Measurements from ENCODE around the gene ZNF609. TPM values are rescaled to one million over a fixed set of nuclear protein-coding genes. Genes with fewer than 3 reads are reported as not detected.

Gene ZNF609
- total and polyA plus RNA-seq, 2 of the 13 experiments (the other 11 are each of a cell fraction or from before 2014, with no cell fraction given) = 8.9 to 9.9 TPM

GRCh38 chr15:64690578-64691296, 230.4 kb downstream of the ZNF609 start (continued):
- TF ChIP-seq, protein P1, sequence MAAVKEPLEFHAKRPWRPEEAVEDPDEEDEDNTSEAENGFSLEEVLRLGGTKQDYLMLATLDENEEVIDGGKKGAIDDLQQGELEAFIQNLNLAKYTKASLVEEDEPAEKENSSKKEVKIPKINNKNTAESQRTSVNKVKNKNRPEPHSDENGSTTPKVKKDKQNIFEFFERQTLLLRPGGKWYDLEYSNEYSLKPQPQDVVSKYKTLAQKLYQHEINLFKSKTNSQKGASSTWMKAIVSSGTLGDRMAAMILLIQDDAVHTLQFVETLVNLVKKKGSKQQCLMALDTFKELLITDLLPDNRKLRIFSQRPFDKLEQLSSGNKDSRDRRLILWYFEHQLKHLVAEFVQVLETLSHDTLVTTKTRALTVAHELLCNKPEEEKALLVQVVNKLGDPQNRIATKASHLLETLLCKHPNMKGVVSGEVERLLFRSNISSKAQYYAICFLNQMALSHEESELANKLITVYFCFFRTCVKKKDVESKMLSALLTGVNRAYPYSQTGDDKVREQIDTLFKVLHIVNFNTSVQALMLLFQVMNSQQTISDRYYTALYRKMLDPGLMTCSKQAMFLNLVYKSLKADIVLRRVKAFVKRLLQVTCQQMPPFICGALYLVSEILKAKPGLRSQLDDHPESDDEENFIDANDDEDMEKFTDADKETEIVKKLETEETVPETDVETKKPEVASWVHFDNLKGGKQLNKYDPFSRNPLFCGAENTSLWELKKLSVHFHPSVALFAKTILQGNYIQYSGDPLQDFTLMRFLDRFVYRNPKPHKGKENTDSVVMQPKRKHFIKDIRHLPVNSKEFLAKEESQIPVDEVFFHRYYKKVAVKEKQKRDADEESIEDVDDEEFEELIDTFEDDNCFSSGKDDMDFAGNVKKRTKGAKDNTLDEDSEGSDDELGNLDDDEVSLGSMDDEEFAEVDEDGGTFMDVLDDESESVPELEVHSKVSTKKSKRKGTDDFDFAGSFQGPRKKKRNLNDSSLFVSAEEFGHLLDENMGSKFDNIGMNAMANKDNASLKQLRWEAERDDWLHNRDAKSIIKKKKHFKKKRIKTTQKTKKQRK (IDR thresholded peaks at IDR 0.05; ENCODE audit: low read length) = no peak

GRCh38 chr15:64691896-64692565, 231.7 kb downstream of the ZNF609 start:
- FAIRE-seq = no peak
- Histone ChIP-seq H3K27ac (ENCODE audit: extremely low read length, insufficient read depth, low read length) (no peak overlapping the region), H2AFZ (ENCODE audit: low read length) (no peak overlapping the region), H3K36me3 (replicated peaks in 1 of 2; ENCODE audit: control insufficient read depth in 1 of 2, insufficient read depth in 2 of 2, low read length in 2 of 2) (peaks cover 6 to 47% of the 10 kb centered on the region in 2 experiments; a peak in 4 of 5 replicates), H3K9ac (ENCODE audit: insufficient read depth, low read depth, low read length) (no peak overlapping the region), H3K9me3 (ENCODE audit: low read length) (no peaks in the 10 kb centered on the region), H3K4me1 (ENCODE audit: insufficient read depth, low read length) (peaks cover 23% of the 10 kb centered on the region), H3K4me3 (replicated peaks in 1 of 3; ENCODE audit: insufficient read depth in 1 of 3, low read depth in 2 of 3, low read length in 3 of 3) (no peak overlapping the region), H4K20me1 (ENCODE audit: insufficient read depth, low read length) (no peaks in the 10 kb centered on the region; the same call in 1 of the 2 replicates), H3K27me3 (ENCODE audit: control insufficient read depth in 1 of 2, insufficient read depth in 2 of 2, low read length in 2 of 2) (no peaks in the 10 kb centered on the region), H3K79me2 (ENCODE audit: insufficient read depth, low read length) (peaks cover 3% of the 10 kb centered on the region), H3K4me2 (ENCODE audit: low read depth, low read length) (no peak overlapping the region)
- no peak for ATAC-seq
- intact Hi-C loops (cut with micrococcal nuclease; ENCODE audit: unreplicated experiment) (no loop called here), in situ Hi-C loops (cut with HindIII; ENCODE audit: extremely low pct_ligation_motif_present, low pct_unique_long_range_greater_than_20kb) (loop anchor here (25.0 kb wide), 1 partner anchor 480 kb away; no protein-coding TSS in a partner anchor)
- no peak for DNase-seq (ENCODE audit: low spot score)
- WGBS (ENCODE audit: low lambda C conversion rate) = 95% methylated on average over 9 of the region's 9 CpGs
- ChIA-PET CTCF (ENCODE audit: low intra/inter-chr PET ratio, low total read pairs) (interaction anchor here (0.8 to 1.3 kb wide), 2 partner anchors 34 to 36 kb away, joined by 3 read pairs; no protein-coding TSS in a partner anchor), POLR2A (interaction anchor here (0.7 kb wide), 1 partner anchor 22 kb away, joined by 5 read pairs; no protein-coding TSS in a partner anchor)
- no TSS peak for BruUV-seq (replicated peaks)
- TF ChIP-seq DPF2 (CRISPR knock-in tag; IDR thresholded peaks at IDR 0.05; ENCODE audit: borderline replicate concordance, low read depth) (no peak), FOXP1 (IDR thresholded peaks at IDR 0.05) (no peak), FOXP1 (CRISPR knock-in tag; IDR thresholded peaks at IDR 0.05) (no peak), MTF1 (CRISPR knock-in tag; IDR thresholded peaks at IDR 0.05) (no peak), ZNF292 (CRISPR knock-in tag; IDR thresholded peaks at IDR 0.05; ENCODE audit: borderline replicate concordance, low read depth) (no peak)
